Heart left ventricle (tissue), 13 donors: ENCODE measurements around the gene TRA2B.

Experiments used
- POLR2A ChIP-seq, 2 donors: fragments of 450-650 bp; IDR thresholded peaks; one replicate each; pipeline ENCODE4 v1.6.1; 2017; ENCODE audit warnings: antibody characterized with exemption in 2 of 2, mild to moderate bottlenecking in 2 of 2, moderate library complexity in 2 of 2
- TF ChIP-seq, protein P1 (sequence below), 12 donors: fragments of 200-600 bp; sonication (generic) in 4 of 12; IDR thresholded peaks; one replicate each; pipeline versions ENCODE4 v1.5.0 to v1.8.0; 2018 to 2022; ENCODE audit warnings: antibody characterized with exemption in 12 of 12, mild to moderate bottlenecking in 5 of 12
- donor health status: ischemic (EF 13 %, LVEDD 7.1; RV severe dilation, severe dysfunction).
- donor health status: DM: no; HTN: yes; CAD: no.
- donor health status: DM: no; HTN: no; CAD: no.
- donor health status: ischemic (EF 25% LVEDD 6.9; RV normal size, moderate dysfunction).
- donor health status: ischemic (EF 25% LVEDD 5.7; RV mildly dilated, moderate dysfunction).
- donor health status: ischemic (EF 35%, LVEDD 5.7; RV mildly dilated, moderate dysfunction).
- donor health status: nonischemic (EF 11% LVEDD 7.7; RV severe dilation, severe dysfunction).
- donor health status: DM: yes; HTN: yes; CAD: no.
- donor health status: PGD.
- donor health status: ischemic (EF 29% LVEDD 5.4; RV normal size, mild dysfunction).
- donor health status: nonischemic (EF 23%, LVEDD 6.1; RV moderate dilation, normal function).

DNA sequence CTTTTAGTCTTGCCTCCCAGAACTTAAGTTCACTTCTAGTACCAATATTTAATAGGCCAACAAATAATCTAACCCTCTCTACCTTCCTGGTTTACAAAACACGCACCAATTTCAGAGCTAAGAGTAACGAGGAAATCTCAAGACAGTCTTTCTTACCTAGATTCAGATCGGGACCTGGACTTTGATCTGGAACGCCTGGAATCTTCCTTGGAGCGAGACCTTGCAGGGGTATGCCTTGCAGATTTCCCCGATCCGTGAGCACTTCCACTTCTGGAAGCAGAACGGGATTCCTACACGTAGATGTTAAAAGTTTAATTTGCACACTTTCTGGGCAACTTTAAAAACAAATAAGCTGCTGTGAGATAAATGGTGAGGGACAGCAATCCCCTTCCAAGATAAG, 11.4 kb downstream of the TRA2B start:
- TF ChIP-seq, protein P1, sequence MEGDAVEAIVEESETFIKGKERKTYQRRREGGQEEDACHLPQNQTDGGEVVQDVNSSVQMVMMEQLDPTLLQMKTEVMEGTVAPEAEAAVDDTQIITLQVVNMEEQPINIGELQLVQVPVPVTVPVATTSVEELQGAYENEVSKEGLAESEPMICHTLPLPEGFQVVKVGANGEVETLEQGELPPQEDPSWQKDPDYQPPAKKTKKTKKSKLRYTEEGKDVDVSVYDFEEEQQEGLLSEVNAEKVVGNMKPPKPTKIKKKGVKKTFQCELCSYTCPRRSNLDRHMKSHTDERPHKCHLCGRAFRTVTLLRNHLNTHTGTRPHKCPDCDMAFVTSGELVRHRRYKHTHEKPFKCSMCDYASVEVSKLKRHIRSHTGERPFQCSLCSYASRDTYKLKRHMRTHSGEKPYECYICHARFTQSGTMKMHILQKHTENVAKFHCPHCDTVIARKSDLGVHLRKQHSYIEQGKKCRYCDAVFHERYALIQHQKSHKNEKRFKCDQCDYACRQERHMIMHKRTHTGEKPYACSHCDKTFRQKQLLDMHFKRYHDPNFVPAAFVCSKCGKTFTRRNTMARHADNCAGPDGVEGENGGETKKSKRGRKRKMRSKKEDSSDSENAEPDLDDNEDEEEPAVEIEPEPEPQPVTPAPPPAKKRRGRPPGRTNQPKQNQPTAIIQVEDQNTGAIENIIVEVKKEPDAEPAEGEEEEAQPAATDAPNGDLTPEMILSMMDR (IDR thresholded peaks at IDR 0.05), result no peak
- no peak for TF ChIP-seq POLR2A (IDR thresholded peaks at IDR 0.05)
